Gastroesophageal sphincter (tissue), 4 donors: ENCODE data around the gene CLEC2D. TPM values are rescaled to one million over a fixed set of nuclear protein-coding genes. Genes with fewer than 3 reads are reported as not detected.
"Not testable (repeated sequence)": the region's sequence is repeated elsewhere in the genome, so short reads cannot be mapped to it uniquely, and the experiment has no call there.

Source experiments
- ATAC-seq: fragments of 150-250 bp; one replicate; pipeline ENCODE4 v1.9.1; 2016; ENCODE audit warnings: mild to moderate bottlenecking, moderate library complexity
- H3K27ac ChIP-seq, 4 donors: fragments of 200-600 bp; sonication (generic) in 3 of 4; 1 replicate in 3 of 4; 2 replicates in 1 of 4; pipeline ENCODE4 v1.5.1; 2016 to 2019
- H3K27me3 ChIP-seq: fragments of 200-600 bp; sonication (generic); one replicate; pipeline ENCODE4 v1.5.1; 2019
- H3K36me3 ChIP-seq, 2 donors: fragments of 200-600 bp; sonication (generic); one replicate each; pipeline ENCODE4 v1.5.1; 2019; ENCODE audit warnings: control low read depth in 1 of 2
- H3K4me1 ChIP-seq, 3 donors: fragments of 200-600 bp; sonication (generic); 1 replicate in 2 of 3; 2 replicates in 1 of 3; pipeline ENCODE4 v1.5.1; 2016 to 2019; ENCODE audit warnings: control low read depth in 2 of 3
- H3K4me3 ChIP-seq, 2 donors: fragments of 200-600 bp; sonication (generic); one replicate each; pipeline ENCODE4 v1.5.1; 2019; ENCODE audit warnings: mild to moderate bottlenecking in 1 of 2, moderate library complexity in 1 of 2
- H3K9me3 ChIP-seq, 3 donors: fragments of 200-600 bp; sonication (generic); one replicate each; pipeline ENCODE4 v1.5.1; 2017 to 2019; ENCODE audit warnings: control low read depth in 2 of 3
- CTCF ChIP-seq, 4 experiments: fragments of 200-600 bp in 2 of 4; fragments of 450-650 bp in 2 of 4; sonication (generic) in 1 of 4; IDR thresholded peaks; one replicate each; pipeline ENCODE4 v1.5.1; 2017 to 2019; ENCODE audit warnings: antibody characterized with exemption in 4 of 4, mild to moderate bottlenecking in 2 of 4, moderate library complexity in 2 of 4
- EP300 ChIP-seq: sonication (generic); formaldehyde crosslinking; IDR thresholded peaks from one replicate; pipeline ENCODE4 v1.6.1; 2017; ENCODE audit warnings: antibody characterized with exemption, mild to moderate bottlenecking
- POLR2A ChIP-seq, 2 donors: fragments of 450-650 bp; IDR thresholded peaks; one replicate each; pipeline ENCODE4 v1.6.1; 2017; ENCODE audit warnings: antibody characterized with exemption in 2 of 2, mild to moderate bottlenecking in 2 of 2, moderate library complexity in 1 of 2
- POLR2AphosphoS5 ChIP-seq: sonication (generic); formaldehyde crosslinking; IDR thresholded peaks from one replicate; pipeline ENCODE4 v1.6.1; 2017; ENCODE audit warnings: antibody characterized with exemption
- WGBS, 2 donors: methylation state at CpG; one replicate each; pipeline ENCODE4 v1.1.5; 2018; ENCODE audit warnings: low coverage in 1 of 2; 5-methylcytosine and 5-hydroxymethylcytosine counted together
- total RNA-seq, 4 donors: library from RNA; depleted of rRNA; stranded (reverse); fragments of >200 nt; gene quantifications; one replicate each; pipeline ENCODE4 v1.1.0, GENCODE V29; 2016

The CLEC2D gene
- total RNA-seq, 4 donors from 2014 or later: 2.3 to 12.9 (median 7.4) TPM

- Histone ChIP-seq H3K27me3 (no peaks in the 10 kb centered on the region), H3K9me3 (no peaks in the 10 kb centered on the region), H3K36me3 (no peaks in the 10 kb centered on the region), H3K4me1 (peaks cover 0 to 6% (median 3%) of the 10 kb centered on the region in 3 donors), H3K4me3 (no peak overlapping the region), H3K27ac (no peak overlapping the region)
- TF ChIP-seq POLR2A (IDR thresholded peaks at IDR 0.05): no peak
- TF ChIP-seq EP300: no peak
- TF ChIP-seq POLR2AphosphoS5: no peak
- no peak for TF ChIP-seq CTCF (IDR thresholded peaks at IDR 0.05)
- ATAC-seq: no peak
- 80 to 97% methylated on average over 7 to 10 of the region's 15 CpGs for WGBS, 2 donors
These were observed 26.8 kb upstream of the CLEC2D start for GRCh38 chr12:9642606-9643265.

GRCh38 chr12:9643266-9643660, 26.2 kb upstream of the CLEC2D start:
- H3K4me3 ChIP-seq: no peak overlapping the region
- no peaks in the 10 kb centered on the region for H3K36me3 ChIP-seq
- H3K27me3 ChIP-seq: no peaks in the 10 kb centered on the region
- H3K4me1 ChIP-seq: peaks cover 0 to 7% (median 3%) of the 10 kb centered on the region in 3 donors
- H3K9me3 ChIP-seq: no peaks in the 10 kb centered on the region
- no peak for ATAC-seq
- TF ChIP-seq POLR2AphosphoS5 (no peak), POLR2A (IDR thresholded peaks at IDR 0.05) (no peak), CTCF (IDR thresholded peaks at IDR 0.05) (no peak), EP300 (no peak)
- no peak overlapping the region for H3K27ac ChIP-seq

GRCh38 chr12:9644985-9645551, 24.4 kb upstream of the CLEC2D start:
- H3K27me3 ChIP-seq, ATAC-seq, H3K27ac ChIP-seq, H3K9me3 ChIP-seq, H3K4me3 ChIP-seq, H3K36me3 ChIP-seq: not testable (repeated sequence)
- 80 to 100% methylated on average over 1 of the region's 1 CpG for WGBS, 2 donors
- peaks cover 0 to 23% (median 3%) of the 10 kb centered on the region in 3 donors for H3K4me1 ChIP-seq

- H3K27me3 ChIP-seq: no peaks in the 10 kb centered on the region
- H3K4me1 ChIP-seq: peaks cover 0 to 37% (median 8%) of the 10 kb centered on the region in 3 donors
- no peaks in the 10 kb centered on the region for H3K9me3 ChIP-seq
- TF ChIP-seq CTCF (IDR thresholded peaks at IDR 0.05) (no peak), EP300 (no peak), POLR2A (IDR thresholded peaks at IDR 0.05) (no peak), POLR2AphosphoS5 (no peak)
- peak overlapping the region; percentile 66 to 75 for H3K4me3 ChIP-seq
- peak overlapping the region in 3 of 4 donors; percentile 84 to 86 (median 85) for H3K27ac ChIP-seq
- no peak for ATAC-seq
- 36 to 48% methylated on average over 8 to 11 of the region's 13 CpGs for WGBS, 2 donors
- no peaks in the 10 kb centered on the region for H3K36me3 ChIP-seq
These were observed 22.4 kb upstream of the CLEC2D start for GRCh38 chr12:9646794-9647781.
